ENCODE measurements around the gene COL4A2.

COL4A2 gene

GRCh38 chr13:110507678-110508381 is 200.7 kb downstream of the COL4A2 start:
- no peak for DNase-seq (ENCODE audit: low read depth, low spot score)
- H3K36me3 ChIP-seq (ENCODE audit: insufficient read depth, insufficient read length, low read length) = peaks cover 83% of the 10 kb centered on the region
- H3K27me3 ChIP-seq (ENCODE audit: insufficient read depth, insufficient read length) = no peaks in the 10 kb centered on the region
- peaks cover 9% of the 10 kb centered on the region for H3K4me1 ChIP-seq (ENCODE audit: insufficient read depth, insufficient read length)
- no peak overlapping the region for H3K9ac ChIP-seq (ENCODE audit: insufficient read length, low read depth)
- TF ChIP-seq SUZ12 (IDR thresholded peaks at IDR 0.05; ENCODE audit: extremely low read depth, insufficient read depth, insufficient read length) = no peak
- no peak for TF ChIP-seq YY1 (IDR thresholded peaks at IDR 0.05; ENCODE audit: insufficient read depth, insufficient read length)
- no peak for TF ChIP-seq ZNF274 (IDR thresholded peaks at IDR 0.05; ENCODE audit: low read depth, low read length)
- H3K4me3 ChIP-seq (ENCODE audit: insufficient read length, low read depth) = no peak overlapping the region
- no peaks in the 10 kb centered on the region for H3K9me3 ChIP-seq (ENCODE audit: insufficient read depth, low read length)

- no peak for DNase-seq (ENCODE audit: low read depth, low spot score)
- TF ChIP-seq ZNF274 (IDR thresholded peaks at IDR 0.05; ENCODE audit: low read depth, low read length) (no peak), SUZ12 (IDR thresholded peaks at IDR 0.05; ENCODE audit: extremely low read depth, insufficient read depth, insufficient read length) (no peak)
- Histone ChIP-seq H3K9ac (ENCODE audit: insufficient read length, low read depth) (no peak overlapping the region), H3K36me3 (ENCODE audit: insufficient read depth, insufficient read length, low read length) (peaks cover 82% of the 10 kb centered on the region), H3K27me3 (ENCODE audit: insufficient read depth, insufficient read length) (no peaks in the 10 kb centered on the region), H3K9me3 (ENCODE audit: insufficient read depth, low read length) (no peaks in the 10 kb centered on the region), H3K4me3 (ENCODE audit: insufficient read length, low read depth) (no peak overlapping the region), H3K4me1 (ENCODE audit: insufficient read depth, insufficient read length) (peaks cover 9% of the 10 kb centered on the region)
Measured at GRCh38 chr13:110509478-110509926, 202.4 kb downstream of the COL4A2 start.

GRCh38 chr13:110509971-110510786 is 203.1 kb downstream of the COL4A2 start:
- H3K9ac ChIP-seq (ENCODE audit: insufficient read length, low read depth) = no peak overlapping the region
- no peaks in the 10 kb centered on the region for H3K27me3 ChIP-seq (ENCODE audit: insufficient read depth, insufficient read length)
- TF ChIP-seq ZNF274 (IDR thresholded peaks at IDR 0.05; ENCODE audit: low read depth, low read length) (no peak), YY1 (IDR thresholded peaks at IDR 0.05; ENCODE audit: insufficient read depth, insufficient read length) (no peak), SUZ12 (IDR thresholded peaks at IDR 0.05; ENCODE audit: extremely low read depth, insufficient read depth, insufficient read length) (no peak)
- H3K36me3 ChIP-seq (ENCODE audit: insufficient read depth, insufficient read length, low read length) = peaks cover 87% of the 10 kb centered on the region
- no peak for DNase-seq (ENCODE audit: low read depth, low spot score)
- H3K4me1 ChIP-seq (ENCODE audit: insufficient read depth, insufficient read length) = peaks cover 9% of the 10 kb centered on the region
- no peaks in the 10 kb centered on the region for H3K9me3 ChIP-seq (ENCODE audit: insufficient read depth, low read length)
- H3K4me3 ChIP-seq (ENCODE audit: insufficient read length, low read depth) = no peak overlapping the region

DNA sequence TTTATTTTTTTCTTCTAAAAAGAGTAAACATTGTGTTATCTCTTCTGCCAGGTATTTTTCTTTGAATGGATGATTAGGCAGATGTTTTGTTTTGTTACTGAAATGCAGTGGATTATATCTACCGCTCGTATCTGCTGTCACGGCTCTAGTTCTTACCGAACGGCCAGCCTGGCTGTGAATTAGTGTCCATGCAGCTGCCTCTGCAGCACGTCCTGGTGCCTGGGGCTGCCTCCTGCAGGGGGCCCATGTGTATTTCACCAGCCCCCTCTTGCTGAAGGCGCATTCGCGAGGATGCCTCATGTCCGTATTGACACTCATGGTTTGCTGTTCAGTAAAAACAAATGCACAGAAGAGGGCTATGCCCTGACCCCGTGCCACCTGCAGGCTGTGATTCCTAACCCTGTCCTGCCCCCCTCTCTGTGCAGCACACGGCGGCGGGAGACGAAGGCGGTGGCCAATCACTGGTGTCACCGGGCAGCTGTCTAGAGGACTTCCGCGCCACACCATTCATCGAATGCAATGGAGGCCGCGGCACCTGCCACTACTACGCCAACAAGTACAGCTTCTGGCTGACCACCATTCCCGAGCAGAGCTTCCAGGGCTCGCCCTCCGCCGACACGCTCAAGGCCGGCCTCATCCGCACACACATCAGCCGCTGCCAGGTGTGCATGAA is 204.6 kb downstream of the COL4A2 start:
- Histone ChIP-seq H3K27me3 (ENCODE audit: insufficient read depth, insufficient read length) (no peaks in the 10 kb centered on the region), H3K9ac (ENCODE audit: insufficient read length, low read depth) (no peak overlapping the region), H3K36me3 (ENCODE audit: insufficient read depth, insufficient read length, low read length) (peaks cover 77% of the 10 kb centered on the region), H3K4me1 (ENCODE audit: insufficient read depth, insufficient read length) (peaks cover 9% of the 10 kb centered on the region), H3K4me3 (ENCODE audit: insufficient read length, low read depth) (no peak overlapping the region), H3K9me3 (ENCODE audit: insufficient read depth, low read length) (no peaks in the 10 kb centered on the region)
- DNase-seq (ENCODE audit: low read depth, low spot score) = no peak
- TF ChIP-seq SUZ12 (IDR thresholded peaks at IDR 0.05; ENCODE audit: extremely low read depth, insufficient read depth, insufficient read length) (no peak), ZNF274 (IDR thresholded peaks at IDR 0.05; ENCODE audit: low read depth, low read length) (no peak), YY1 (IDR thresholded peaks at IDR 0.05; ENCODE audit: insufficient read depth, insufficient read length) (no peak)

- H3K36me3 ChIP-seq (ENCODE audit: insufficient read depth, insufficient read length, low read length) = peaks cover 70% of the 10 kb centered on the region
- H3K4me3 ChIP-seq (ENCODE audit: insufficient read length, low read depth) = no peak overlapping the region
- no peak overlapping the region for H3K9ac ChIP-seq (ENCODE audit: insufficient read length, low read depth)
- no peaks in the 10 kb centered on the region for H3K9me3 ChIP-seq (ENCODE audit: insufficient read depth, low read length)
- H3K27me3 ChIP-seq (ENCODE audit: insufficient read depth, insufficient read length) = no peaks in the 10 kb centered on the region
- DNase-seq (ENCODE audit: low read depth, low spot score) = no peak
- TF ChIP-seq SUZ12 (IDR thresholded peaks at IDR 0.05; ENCODE audit: extremely low read depth, insufficient read depth, insufficient read length) (no peak), ZNF274 (IDR thresholded peaks at IDR 0.05; ENCODE audit: low read depth, low read length) (no peak), YY1 (IDR thresholded peaks at IDR 0.05; ENCODE audit: insufficient read depth, insufficient read length) (no peak)
- peaks cover 9% of the 10 kb centered on the region for H3K4me1 ChIP-seq (ENCODE audit: insufficient read depth, insufficient read length)
Measured at GRCh38 chr13:110512198-110512740, 205.2 kb downstream of the COL4A2 start.

- H3K9me3 ChIP-seq (ENCODE audit: insufficient read depth, low read length) = no peaks in the 10 kb centered on the region
- no peaks in the 10 kb centered on the region for H3K27me3 ChIP-seq (ENCODE audit: insufficient read depth, insufficient read length)
- TF ChIP-seq YY1 (IDR thresholded peaks at IDR 0.05; ENCODE audit: insufficient read depth, insufficient read length) = no peak
- TF ChIP-seq ZNF274 (IDR thresholded peaks at IDR 0.05; ENCODE audit: low read depth, low read length) = no peak
- no peak for TF ChIP-seq SUZ12 (IDR thresholded peaks at IDR 0.05; ENCODE audit: extremely low read depth, insufficient read depth, insufficient read length)
- peaks cover 4% of the 10 kb centered on the region for H3K4me1 ChIP-seq (ENCODE audit: insufficient read depth, insufficient read length)
- no peak overlapping the region for H3K9ac ChIP-seq (ENCODE audit: insufficient read length, low read depth)
- DNase-seq (ENCODE audit: low read depth, low spot score) = no peak
- peaks cover 60% of the 10 kb centered on the region for H3K36me3 ChIP-seq (ENCODE audit: insufficient read depth, insufficient read length, low read length)
- H3K4me3 ChIP-seq (ENCODE audit: insufficient read length, low read depth) = no peak overlapping the region
Measured at GRCh38 chr13:110516500-110516899, 209.4 kb downstream of the COL4A2 start.
